GM21737 (cell line): Measurements from ENCODE around the gene RELN.

Experiments used
- ATAC-seq: cut with Tn5 transposase; IDR thresholded peaks from one replicate; pipeline ENCODE4 v1.9.1; 2021; ENCODE audit warnings: mild to moderate bottlenecking, moderate library complexity; ENCODE audit not compliant: unreplicated experiment

The RELN gene

DNA sequence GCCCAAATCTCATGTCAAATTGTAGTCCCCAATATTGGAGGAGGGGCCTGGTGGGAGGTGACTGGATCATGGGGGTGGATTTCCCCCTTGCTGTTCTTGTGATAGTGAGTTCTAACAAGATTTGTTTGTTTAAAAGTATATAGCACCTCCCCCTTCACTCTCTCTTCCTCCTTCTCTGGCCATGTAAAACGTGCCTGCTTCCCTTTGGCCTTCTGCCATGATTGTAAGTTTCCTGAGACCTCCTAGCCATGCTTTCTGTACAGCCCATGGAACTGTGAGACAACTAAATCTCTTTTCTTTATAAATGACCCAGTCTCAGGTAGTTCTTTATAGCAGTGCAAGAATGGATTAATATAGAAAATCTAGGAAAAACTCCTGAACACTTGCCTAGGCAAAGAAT, 341.3 kb downstream of the RELN start:
- no peak for ATAC-seq

DNA sequence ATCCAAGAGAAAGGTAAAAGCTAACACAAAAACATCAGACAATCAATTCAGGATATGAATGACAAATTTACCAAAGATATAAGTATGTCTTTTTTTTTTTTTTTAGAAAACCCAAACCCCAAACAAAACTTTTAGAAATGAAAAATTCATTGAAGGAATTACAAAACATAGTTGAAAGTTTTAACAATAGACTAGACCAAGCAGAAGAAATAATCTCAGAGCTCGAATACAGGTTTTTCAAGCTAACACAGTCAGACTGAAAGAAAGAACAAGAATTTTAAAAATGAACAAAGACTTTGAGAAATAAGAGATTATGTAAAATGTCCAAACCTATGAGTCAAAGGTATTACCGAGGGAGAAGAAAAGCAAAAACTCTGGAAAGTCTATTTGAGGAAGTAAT, 345.1 kb downstream of the RELN start:
- ATAC-seq: no peak

DNA sequence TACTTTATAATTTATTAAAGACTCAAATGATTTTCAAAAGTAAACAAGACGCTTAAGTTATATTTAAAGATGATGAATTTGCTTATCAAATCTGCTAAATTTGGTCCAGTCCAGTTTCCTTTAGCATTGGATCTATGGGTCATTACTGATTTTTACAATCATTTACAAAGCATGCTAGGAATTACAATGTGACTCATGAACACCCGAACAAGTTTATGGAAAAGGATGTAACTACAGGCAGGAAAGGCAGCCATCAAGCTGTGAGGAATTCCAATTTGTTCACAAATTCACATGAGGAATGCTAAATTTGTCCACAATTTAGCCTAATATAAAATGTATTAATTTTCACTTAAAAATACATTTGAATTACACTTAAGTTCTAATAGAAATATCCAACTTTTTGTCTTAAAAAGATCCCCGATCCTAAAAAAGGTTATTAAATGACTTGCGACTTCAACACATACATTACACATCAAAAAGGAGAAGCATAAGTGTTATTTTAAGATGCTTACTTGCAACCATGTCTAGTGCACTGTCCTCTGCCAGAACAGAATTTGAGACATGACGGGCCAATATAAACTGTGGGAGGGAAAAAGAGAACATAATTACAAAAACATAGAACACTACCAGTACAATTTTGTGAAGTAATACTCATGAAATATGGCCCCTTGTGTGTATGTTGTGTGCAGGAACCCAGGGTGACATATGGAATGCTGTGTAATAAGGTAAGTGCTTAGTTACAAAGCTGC, 349.3 kb downstream of the RELN start:
- ATAC-seq: no peak

DNA sequence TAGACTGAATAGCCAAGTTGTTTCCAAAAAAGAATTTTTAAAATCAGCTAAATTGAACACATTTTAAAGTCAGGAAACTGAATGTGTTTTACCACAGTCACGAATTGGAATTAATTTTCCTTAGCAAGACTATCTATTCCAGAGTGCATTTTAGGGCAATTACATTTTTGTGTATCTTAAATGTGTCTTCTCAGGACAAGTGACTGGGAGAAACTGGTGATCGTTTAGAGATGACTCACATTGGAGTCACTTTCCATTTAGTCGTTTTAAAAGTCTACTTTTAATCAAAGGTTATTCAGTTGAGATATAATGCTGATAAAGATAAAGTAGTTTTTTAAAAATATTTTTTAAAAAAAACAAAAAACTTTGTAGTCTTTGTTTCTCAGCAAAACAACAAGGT, 351.7 kb downstream of the RELN start:
- ATAC-seq: no peak

DNA sequence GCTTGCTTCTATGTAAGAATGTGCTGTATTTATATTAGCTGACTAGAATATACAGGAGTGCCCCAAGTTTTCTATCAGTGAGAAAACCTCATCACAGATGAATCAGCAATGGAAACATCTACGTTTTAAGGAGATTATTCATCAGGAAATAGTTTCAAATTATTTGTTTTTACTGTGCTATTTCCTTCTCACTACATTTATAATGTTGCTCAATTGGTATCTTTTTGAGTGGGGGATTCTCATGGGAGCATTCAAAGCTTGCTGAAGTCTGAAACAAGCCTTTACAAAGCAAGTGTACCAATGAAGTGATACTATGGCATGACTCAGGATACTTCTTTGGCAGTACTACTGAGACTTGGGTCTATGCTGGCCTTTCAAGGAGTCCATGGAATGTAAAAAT, 352.4 kb downstream of the RELN start:
- no peak for ATAC-seq

DNA sequence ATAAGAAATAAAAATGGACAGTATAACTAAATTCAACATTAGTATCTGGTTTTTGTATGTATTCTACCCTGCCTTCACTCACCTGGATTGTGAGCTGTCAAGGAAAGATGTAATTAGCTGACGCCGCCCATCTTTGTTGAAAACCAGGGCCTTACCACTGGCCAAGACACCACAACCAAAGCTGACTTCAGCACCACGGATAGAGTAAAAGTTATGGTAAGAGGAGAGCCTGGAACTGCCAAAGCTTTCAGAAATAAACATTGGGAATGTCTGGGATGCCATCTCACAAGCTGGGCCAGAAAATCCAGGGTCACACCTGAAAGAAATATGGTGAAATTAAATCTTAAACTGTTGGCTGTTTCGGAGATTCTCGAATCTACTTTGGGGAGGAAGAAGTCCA, 353.3 kb downstream of the RELN start:
- ATAC-seq: no peak

DNA sequence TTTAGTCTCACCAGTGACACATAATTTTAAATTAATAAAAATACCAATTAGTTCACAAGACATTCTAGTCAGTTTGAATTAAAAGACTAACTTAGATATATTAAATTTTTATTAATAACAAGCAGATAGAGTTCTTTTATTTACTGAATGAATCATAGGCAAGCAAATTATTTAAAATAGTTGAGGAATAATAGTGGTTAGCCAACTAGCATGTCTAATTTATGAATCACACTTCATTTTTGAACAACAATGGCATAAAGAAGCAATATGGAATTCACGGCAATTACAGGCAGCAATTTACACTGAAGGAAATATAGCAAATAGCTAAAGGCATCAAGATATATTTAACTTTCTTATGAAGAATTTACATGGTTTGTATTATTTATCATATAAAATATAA, 356.5 kb downstream of the RELN start:
- ATAC-seq: no peak

GRCh38 chr7:103632005-103632639, 357.3 kb downstream of the RELN start:
- ATAC-seq: no peak

DNA sequence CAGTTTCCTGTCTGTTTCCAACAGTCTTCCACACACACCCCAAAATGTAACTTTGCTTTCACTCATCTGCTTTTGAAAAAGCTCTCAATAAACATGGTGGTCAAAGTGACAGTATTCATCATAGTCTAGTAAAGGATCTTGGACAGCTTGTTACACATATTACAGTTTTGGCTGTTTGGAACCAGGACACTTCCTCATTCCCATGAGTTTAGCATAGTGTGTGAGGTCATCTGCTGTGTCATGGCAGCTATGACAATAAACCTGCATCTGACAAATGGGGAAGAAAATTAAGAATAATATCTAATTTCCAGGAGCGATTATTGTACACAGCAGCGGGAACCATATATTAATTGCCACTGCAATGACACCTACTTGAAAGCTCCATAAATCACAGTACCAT, 359.1 kb downstream of the RELN start:
- ATAC-seq: no peak

GRCh38 chr7:103628742-103629141, 360.7 kb downstream of the RELN start:
- ATAC-seq: no peak

- no peak for ATAC-seq
These were observed 362.7 kb downstream of the RELN start for GRCh38 chr7:103626776-103627175.

DNA sequence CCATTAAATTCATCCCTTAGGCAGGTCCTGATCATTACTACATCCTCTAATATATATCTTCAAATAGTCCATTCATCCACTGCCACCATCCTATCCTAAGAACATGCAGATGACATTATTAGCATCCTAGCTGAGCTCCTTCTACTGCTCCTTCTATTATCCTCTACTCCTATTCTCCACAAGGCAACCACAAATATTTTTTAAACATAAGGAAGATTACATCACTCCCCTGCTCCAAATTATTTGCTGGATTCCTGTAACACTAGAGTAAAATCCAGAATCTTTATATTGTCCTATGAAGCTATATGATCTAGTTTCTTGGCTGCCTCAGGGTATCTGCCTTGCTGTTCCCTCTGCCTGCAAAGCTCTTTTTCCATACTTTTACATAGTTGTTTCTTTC, 367.2 kb downstream of the RELN start:
- no peak for ATAC-seq

DNA sequence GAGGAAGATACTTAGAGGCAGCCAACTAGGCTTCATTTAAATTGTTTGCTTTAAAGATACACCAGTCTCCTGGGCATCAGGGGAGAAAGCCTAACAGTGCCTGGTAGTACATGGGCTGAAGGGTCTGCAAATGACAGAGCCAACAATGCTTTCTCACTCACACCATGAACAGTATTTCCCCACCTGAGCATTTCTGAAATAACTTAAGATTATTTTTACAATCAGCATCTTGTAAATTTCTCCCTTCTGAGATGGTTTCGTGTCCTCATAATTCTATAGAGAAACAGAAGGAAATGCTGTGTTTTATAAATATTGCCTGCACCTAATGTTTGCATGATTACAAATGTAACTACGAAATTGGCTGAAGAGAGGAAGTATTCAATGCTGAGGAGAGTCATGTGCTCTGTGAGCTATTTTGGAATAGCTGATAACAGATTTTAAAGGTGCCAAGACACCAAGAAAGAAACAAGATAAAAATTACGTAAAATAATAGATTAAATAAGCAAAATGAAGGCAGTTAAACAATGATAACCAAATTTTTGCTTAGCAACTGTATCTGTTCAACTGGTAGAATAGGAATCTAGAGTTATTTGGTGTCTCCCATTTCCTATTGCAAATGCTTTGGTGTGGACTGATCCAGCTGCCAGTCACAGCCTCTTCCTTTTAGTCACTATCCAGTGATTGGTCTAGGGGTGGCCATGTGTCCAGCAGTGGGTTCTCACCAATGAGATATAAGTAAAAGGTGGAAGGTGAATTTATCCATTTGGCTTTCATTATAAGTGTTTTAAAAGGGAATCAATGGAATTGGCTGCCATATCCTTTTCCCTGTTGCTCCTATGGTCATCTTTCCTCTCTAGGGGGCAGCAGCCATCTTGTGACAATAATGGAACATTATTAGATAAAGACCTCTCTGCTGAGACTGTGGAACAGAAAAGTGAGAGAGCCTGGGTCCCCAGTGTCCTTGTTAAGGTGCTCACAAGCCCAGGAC, 375.5 kb downstream of the RELN start:
- no peak for ATAC-seq

DNA sequence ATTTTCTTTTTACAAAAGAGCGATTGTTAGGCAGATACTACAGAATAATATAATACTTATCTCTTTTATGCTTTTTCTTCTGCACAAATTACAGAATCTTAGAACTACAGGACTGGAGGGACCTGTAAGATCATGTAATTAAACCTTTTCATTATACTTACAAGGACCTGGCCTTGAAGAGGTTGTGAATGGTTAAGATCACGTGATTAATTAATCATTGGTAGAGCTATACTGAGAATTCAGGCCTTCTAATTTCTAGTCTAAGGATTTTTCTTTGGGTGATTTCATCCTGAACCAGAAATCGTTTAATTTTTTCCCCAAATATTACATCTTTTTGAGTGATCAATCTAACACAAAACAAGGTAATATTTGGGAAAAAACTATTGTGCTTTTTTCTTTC, 379.7 kb downstream of the RELN start:
- no peak for ATAC-seq

GRCh38 chr7:103605640-103606039, 383.8 kb downstream of the RELN start:
- no peak for ATAC-seq

GRCh38 chr7:103598326-103598905, 391.0 kb downstream of the RELN start:
- ATAC-seq: no peak

- no peak for ATAC-seq
These were observed 391.9 kb downstream of the RELN start for GRCh38 chr7:103597606-103598005.

DNA sequence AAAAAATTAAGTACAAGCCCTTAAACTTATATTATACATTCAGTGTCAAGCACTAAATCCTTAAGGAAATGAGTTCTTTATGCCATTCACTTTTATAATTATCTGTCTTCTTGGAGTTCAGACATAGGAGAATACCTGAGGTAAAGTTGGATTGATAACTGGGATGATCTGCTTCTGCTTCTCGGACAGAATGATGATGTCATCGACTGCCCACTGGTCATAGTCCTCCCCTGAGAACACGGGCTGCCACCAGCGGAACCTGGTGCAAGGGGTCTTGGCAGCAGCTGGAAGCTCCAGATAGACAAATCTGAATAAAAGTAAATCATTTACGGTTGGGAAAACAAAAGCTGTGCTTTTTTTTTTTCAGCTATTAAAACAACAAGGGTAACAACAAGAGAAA, 395.3 kb downstream of the RELN start:
- no peak for ATAC-seq

- no peak for ATAC-seq
These were observed 395.8 kb downstream of the RELN start for GRCh38 chr7:103593691-103594090.

GRCh38 chr7:103592844-103593243, 396.6 kb downstream of the RELN start:
- ATAC-seq: no peak

GRCh38 chr7:103592187-103592586, 397.3 kb downstream of the RELN start:
- no peak for ATAC-seq
